GM19324 (cell line): ENCODE data around the gene B3GAT1.
"Not testable (repeated sequence)": the region's sequence is repeated elsewhere in the genome, so short reads cannot be mapped to it uniquely, and the experiment has no call there.

Experiments
- ATAC-seq: cut with Tn5 transposase; IDR thresholded peaks from one replicate; pipeline ENCODE4 v1.9.1; 2021; ENCODE audit warnings: mild to moderate bottlenecking, moderate library complexity; ENCODE audit not compliant: unreplicated experiment, low FRiP score

B3GAT1 gene

GRCh38 chr11:134358856-134359490 lies 53.1 kb downstream of the B3GAT1 start:
- no peak for ATAC-seq

- no peak for ATAC-seq
Measured at GRCh38 chr11:134358165-134358855, 53.7 kb downstream of the B3GAT1 start.

- ATAC-seq = no peak
Measured at GRCh38 chr11:134357545-134357839, 54.5 kb downstream of the B3GAT1 start.

GRCh38 chr11:134356656-134357544 lies 55.1 kb downstream of the B3GAT1 start:
- ATAC-seq = no peak

- ATAC-seq = no peak
Measured at GRCh38 chr11:134355656-134356055, 56.4 kb downstream of the B3GAT1 start.

- ATAC-seq = no peak
Measured at GRCh38 chr11:134355136-134355535, 56.9 kb downstream of the B3GAT1 start.

GRCh38 chr11:134352111-134352510 lies 59.9 kb downstream of the B3GAT1 start:
- no peak for ATAC-seq

GRCh38 chr11:134350381-134350780 lies 61.7 kb downstream of the B3GAT1 start:
- ATAC-seq = no peak

GRCh38 chr11:134349802-134350355 lies 62.2 kb downstream of the B3GAT1 start:
- ATAC-seq = no peak

- ATAC-seq = no peak
Measured at GRCh38 chr11:134349109-134349801, 62.8 kb downstream of the B3GAT1 start.

GRCh38 chr11:134347441-134347840 lies 64.6 kb downstream of the B3GAT1 start:
- ATAC-seq = no peak

- ATAC-seq = no peak
Measured at GRCh38 chr11:134346976-134347350, 65.1 kb downstream of the B3GAT1 start.

- no peak for ATAC-seq
Measured at GRCh38 chr11:134346101-134346975, 65.7 kb downstream of the B3GAT1 start.

GRCh38 chr11:134345237-134345550 lies 66.8 kb downstream of the B3GAT1 start:
- no peak for ATAC-seq

GRCh38 chr11:134344497-134345236 lies 67.4 kb downstream of the B3GAT1 start:
- ATAC-seq = not testable (repeated sequence)

- ATAC-seq = no peak
Measured at GRCh38 chr11:134343646-134344045, 68.4 kb downstream of the B3GAT1 start.

GRCh38 chr11:134342572-134343340 lies 69.3 kb downstream of the B3GAT1 start:
- no peak for ATAC-seq

GRCh38 chr11:134341805-134342571 lies 70.1 kb downstream of the B3GAT1 start:
- ATAC-seq = no peak
